Breast epithelium (tissue), 3 donors: ENCODE results near the gene THSD7B.

Source experiments
- CTCF ChIP-seq, 3 donors: fragments of 450-650 bp; IDR thresholded peaks; one replicate each; pipeline ENCODE4 v1.5.1; 2016 to 2017; ENCODE audit warnings: antibody characterized with exemption in 3 of 3, mild to moderate bottlenecking in 3 of 3, moderate library complexity in 3 of 3
- POLR2A ChIP-seq: fragments of 450-650 bp; IDR thresholded peaks from one replicate; pipeline ENCODE4 v1.6.1; 2016; ENCODE audit warnings: antibody characterized with exemption, mild to moderate bottlenecking, moderate library complexity

GRCh38 chr2:137167651-137168050 is 402.3 kb downstream of the THSD7B start:
- TF ChIP-seq POLR2A, result no peak
- no peak for TF ChIP-seq CTCF (IDR thresholded peaks at IDR 0.05)
